AG09319 (cell line): Measurements from ENCODE around the gene ZBTB8A.

Experiments used
- DNase-seq: peaks from one replicate; pipeline ENCODE4 v3.0.0-alpha.2; 2010; ENCODE audit warnings: low read depth; ENCODE audit errors: extremely low read depth
- CTCF ChIP-seq: IDR thresholded peaks from 2 replicates; pipeline ENCODE4 v1.5.1; 2011; ENCODE audit warnings: low read depth, mild to moderate bottlenecking, inconsistent platforms, low read length, moderate library complexity

ZBTB8A gene

DNA sequence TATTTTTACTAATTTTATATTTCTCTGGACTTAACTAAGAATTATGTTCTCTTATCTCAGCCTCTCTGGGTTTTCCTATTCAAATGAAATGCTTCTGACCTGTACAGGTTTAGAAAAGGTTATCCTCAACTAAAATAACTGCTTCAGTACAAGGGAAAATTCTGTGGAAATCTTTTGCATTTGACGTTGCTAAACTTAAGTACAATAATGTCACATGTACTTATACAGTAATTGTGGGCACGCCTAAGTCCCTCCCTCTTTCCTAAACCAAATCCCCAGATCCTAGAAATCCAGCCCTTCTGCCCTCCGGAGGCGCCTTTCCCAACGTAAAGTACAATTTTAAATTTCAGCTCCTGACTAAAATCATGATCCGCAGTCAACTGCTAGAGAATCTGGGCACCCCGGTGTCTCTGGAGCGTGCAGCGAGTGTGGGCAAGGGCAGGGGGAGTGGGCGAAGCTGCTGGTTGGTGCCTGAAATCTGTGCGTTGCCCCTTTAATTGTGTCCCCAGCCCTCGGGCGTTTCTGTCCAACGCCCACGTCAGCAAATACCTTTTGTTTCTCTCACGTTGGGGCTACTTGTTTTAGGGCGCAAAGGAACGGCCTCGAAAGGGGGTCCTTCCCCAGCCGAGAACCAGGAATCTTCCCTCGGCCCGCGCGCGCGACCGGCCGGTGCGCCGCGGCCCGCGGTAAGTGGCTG, at the start of gene ZBTB8A:
ZBTB8A (plus strand) TSS at position 541 of the 697 bp plus-strand sequence. CDS start 53,505 bp downstream, outside the sequence.
- DNase-seq, result peak; percentile 20
- TF ChIP-seq CTCF, result no peak; the same call in 1 of the 2 replicates

GRCh38 chr1:32489774-32490454, 49.3 kb upstream of the ZBTB8A start:
- TF ChIP-seq CTCF, result no peak
- no peak for DNase-seq

GRCh38 chr1:32491386-32491785, 47.8 kb upstream of the ZBTB8A start:
- DNase-seq, result no peak
- TF ChIP-seq CTCF, result no peak

GRCh38 chr1:32494196-32494595, 45.0 kb upstream of the ZBTB8A start:
- no peak for TF ChIP-seq CTCF
- no peak for DNase-seq

DNA sequence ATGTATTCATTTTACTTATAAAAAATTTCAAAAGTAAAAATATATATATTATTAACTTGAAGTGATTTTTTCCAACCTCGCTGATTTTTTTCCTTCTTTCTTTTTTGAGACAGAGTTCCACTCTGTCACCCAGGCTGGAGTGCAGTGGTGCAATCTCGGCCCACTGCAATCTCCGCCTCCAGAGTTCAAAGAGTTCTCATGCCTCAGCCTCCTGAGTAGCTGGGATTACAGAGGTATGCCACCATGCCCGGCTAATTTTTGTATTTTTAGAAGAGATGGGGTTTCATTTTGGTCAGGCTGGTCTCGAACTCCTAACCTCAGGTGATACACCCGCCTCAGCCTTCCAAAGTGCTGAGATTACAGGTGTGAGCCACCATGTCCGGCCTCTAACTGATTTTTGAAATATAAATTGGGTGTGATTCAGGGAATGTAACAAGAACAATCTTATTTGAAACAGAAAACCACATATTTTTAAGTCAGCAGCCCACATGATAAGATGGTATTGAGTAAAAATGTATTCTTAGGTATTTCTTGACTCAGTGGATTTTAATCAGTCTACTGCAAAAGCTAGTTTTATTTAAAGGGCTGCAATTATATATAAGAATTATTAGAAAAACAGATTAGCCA, 44.4 kb upstream of the ZBTB8A start:
- no peak for DNase-seq
- no peak for TF ChIP-seq CTCF

- no peak for DNase-seq
Observed at GRCh38 chr1:32496127-32496526, 43.1 kb upstream of the ZBTB8A start.

More at GRCh38 chr1:32496127-32496526, 43.1 kb upstream of the ZBTB8A start:
- TF ChIP-seq CTCF, result no peak
